Hepatocyte (in vitro differentiated cells): ENCODE data around the gene ARMC3. TPM values are rescaled to one million over a fixed set of nuclear protein-coding genes. Genes with fewer than 3 reads are reported as not detected.

Experiments used
- DNase-seq: peaks from one replicate; pipeline ENCODE4 v3.0.0-alpha.2; 2016; ENCODE audit warnings: low spot score
- H2AFZ ChIP-seq: fragments of 200-600 bp; sonication (generic); 2 replicates; pipeline ENCODE4 v1.6.0; 2016; ENCODE audit warnings: antibody characterized with exemption, mild to moderate bottlenecking
- H3K27ac ChIP-seq: fragments of 200-600 bp; sonication (generic); 2 replicates; pipeline ENCODE4 v1.5.1; 2016; ENCODE audit warnings: mild to moderate bottlenecking
- H3K27me3 ChIP-seq: fragments of 200-600 bp; sonication (generic); 2 replicates; pipeline ENCODE4 v1.6.1; 2016
- H3K36me3 ChIP-seq: fragments of 200-600 bp; sonication (generic); replicated peaks from 2 replicates; pipeline ENCODE4 v1.5.1; 2016; ENCODE audit warnings: low read depth; ENCODE audit not compliant: insufficient read depth
- H3K4me1 ChIP-seq: fragments of 200-600 bp; sonication (generic); 2 replicates; pipeline ENCODE4 v1.5.1; 2016; ENCODE audit warnings: mild to moderate bottlenecking, moderate library complexity; ENCODE audit not compliant: insufficient read depth
- H3K4me2 ChIP-seq: fragments of 200-600 bp; sonication (generic); 2 replicates; pipeline ENCODE4 v1.6.0; 2016
- H3K4me3 ChIP-seq: fragments of 200-600 bp; sonication (generic); 2 replicates; pipeline ENCODE4 v1.5.1; 2016; ENCODE audit warnings: mild to moderate bottlenecking
- H3K79me2 ChIP-seq: fragments of 200-600 bp; sonication (generic); 2 replicates; pipeline ENCODE4 v1.6.0; 2017; ENCODE audit warnings: mild to moderate bottlenecking
- H3K9me2 ChIP-seq: fragments of 200-600 bp; sonication (generic); replicated peaks from 2 replicates; pipeline ENCODE4 v1.6.0; 2017; ENCODE audit warnings: mild to moderate bottlenecking; ENCODE audit not compliant: insufficient read depth
- H3K9me3 ChIP-seq: fragments of 200-600 bp; sonication (generic); 2 replicates; pipeline ENCODE4 v1.5.1; 2016; ENCODE audit warnings: low read depth, mild to moderate bottlenecking
- H4K20me1 ChIP-seq: fragments of 200-600 bp; sonication (generic); 2 replicates; pipeline ENCODE4 v1.6.0; 2016; ENCODE audit warnings: mild to moderate bottlenecking; ENCODE audit not compliant: insufficient read depth, poor library complexity, severe bottlenecking
- EZH2 ChIP-seq: fragments of 200-600 bp; sonication (generic); IDR thresholded peaks from 2 replicates; pipeline ENCODE4 v1.6.1; 2016; ENCODE audit warnings: antibody characterized with exemption, mild to moderate bottlenecking, borderline replicate concordance
- EZH2phosphoT487 ChIP-seq: fragments of 200-600 bp; sonication (generic); IDR thresholded peaks from one replicate; pipeline ENCODE4 v1.6.1; 2018; ENCODE audit warnings: antibody characterized with exemption, mild to moderate bottlenecking, low read depth, moderate library complexity; ENCODE audit not compliant: unreplicated experiment, severe bottlenecking
- WGBS: methylation state at CpG from one replicate; pipeline ENCODE4 v1.1.6; 2016; ENCODE audit warnings: low lambda C conversion rate; ENCODE audit errors: missing lambda C conversion rate; 5-methylcytosine and 5-hydroxymethylcytosine counted together
- polyA plus RNA-seq: library from polyadenylated mRNA; unstranded; fragments of >200 nt; fragmentation: Nextera tagmentation; extraction: Ambion mirVana; gene quantifications from 2 replicates; pipeline ENCODE4 v1.2.1, GENCODE V29; 2016
- total RNA-seq: library from RNA; depleted of rRNA; stranded (reverse); fragments of >200 nt; gene quantifications from 2 replicates; pipeline ENCODE4 v1.2.3, GENCODE V29; 2014
- TF ChIP-seq, protein P1 (sequence below): fragments of 200-600 bp; sonication (generic); IDR thresholded peaks from 2 replicates; pipeline ENCODE4 v1.5.1; 2016; ENCODE audit warnings: antibody characterized with exemption, mild to moderate bottlenecking; ENCODE audit not compliant: poor library complexity

ARMC3 gene
- total and polyA plus RNA-seq, 2 experiments from 2014 or later = not detected

DNA sequence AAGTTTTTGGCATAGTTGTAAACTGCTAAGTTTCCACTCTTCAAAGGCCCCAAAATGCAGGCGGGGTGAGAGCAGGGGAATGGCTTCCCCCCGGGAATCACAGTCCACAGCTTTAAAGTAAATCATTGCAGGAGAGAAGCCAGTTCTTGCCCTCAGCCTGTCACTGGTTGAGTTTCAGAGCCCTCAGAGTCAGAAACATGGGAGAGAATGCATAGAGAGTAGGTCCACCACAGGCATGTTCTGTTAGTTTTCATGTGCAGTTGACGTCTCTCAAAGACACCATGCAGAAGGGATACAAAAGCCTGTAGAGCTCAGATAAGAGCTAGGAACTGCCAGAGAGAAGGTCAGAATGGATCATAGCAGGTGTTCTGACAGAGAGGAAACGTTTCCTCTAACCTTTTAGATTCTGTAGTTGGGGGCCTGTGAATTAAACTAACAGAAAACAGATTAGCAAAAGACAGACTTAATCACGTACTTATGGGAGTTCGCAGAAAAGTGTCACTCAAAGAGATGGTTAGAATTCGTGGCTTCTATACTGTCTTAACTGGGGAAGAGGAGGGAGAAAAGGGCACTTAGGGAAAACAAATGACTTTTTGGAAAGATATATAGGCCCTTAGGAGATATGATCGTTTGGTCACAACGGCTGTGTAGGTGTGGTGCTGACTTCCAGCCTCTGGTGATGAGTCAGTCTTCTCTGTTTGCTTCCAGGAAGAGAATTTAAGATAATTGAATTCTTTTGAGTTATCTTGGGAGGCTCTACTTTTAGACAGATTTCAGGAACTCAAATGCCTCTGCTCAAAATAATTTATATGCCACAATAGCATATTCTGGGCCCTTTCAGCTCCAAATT lies 119.6 kb downstream of the ARMC3 start:
- no peak overlapping the region for H3K4me2 ChIP-seq
- H3K36me3 ChIP-seq = no peaks in the 10 kb centered on the region
- no peaks in the 10 kb centered on the region for H4K20me1 ChIP-seq
- no peaks in the 10 kb centered on the region for H3K9me2 ChIP-seq
- no peaks in the 10 kb centered on the region for H3K27me3 ChIP-seq
- WGBS = 32% methylated on average over 9 of the region's 9 CpGs
- no peaks in the 10 kb centered on the region for H3K79me2 ChIP-seq
- H2AFZ ChIP-seq = no peak overlapping the region
- TF ChIP-seq EZH2phosphoT487 = no peak
- no peaks in the 10 kb centered on the region for H3K9me3 ChIP-seq
- DNase-seq = no peak
- no peak overlapping the region for H3K27ac ChIP-seq
- no peaks in the 10 kb centered on the region for H3K4me1 ChIP-seq
- no peak overlapping the region for H3K4me3 ChIP-seq

DNA sequence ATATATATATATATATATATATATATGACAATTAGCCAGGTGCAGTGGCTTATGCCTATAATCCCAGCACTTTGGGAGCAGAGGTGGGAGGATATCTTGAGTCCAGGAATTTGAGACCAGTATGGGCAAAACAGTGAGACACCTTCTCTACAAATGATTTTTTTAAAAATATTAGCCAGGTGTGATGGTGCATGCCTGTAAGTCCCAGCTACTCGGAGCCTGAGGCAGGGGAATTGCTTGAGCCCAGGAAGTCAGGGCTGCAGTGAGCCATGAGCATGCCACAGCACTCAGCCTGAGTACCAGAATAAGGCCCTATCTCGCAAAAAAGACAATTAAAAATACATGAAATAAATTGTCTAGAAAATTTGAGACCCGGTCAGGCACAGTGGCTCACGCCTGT lies 120.3 kb downstream of the ARMC3 start:
- no peak for DNase-seq
- TF ChIP-seq, protein P1, sequence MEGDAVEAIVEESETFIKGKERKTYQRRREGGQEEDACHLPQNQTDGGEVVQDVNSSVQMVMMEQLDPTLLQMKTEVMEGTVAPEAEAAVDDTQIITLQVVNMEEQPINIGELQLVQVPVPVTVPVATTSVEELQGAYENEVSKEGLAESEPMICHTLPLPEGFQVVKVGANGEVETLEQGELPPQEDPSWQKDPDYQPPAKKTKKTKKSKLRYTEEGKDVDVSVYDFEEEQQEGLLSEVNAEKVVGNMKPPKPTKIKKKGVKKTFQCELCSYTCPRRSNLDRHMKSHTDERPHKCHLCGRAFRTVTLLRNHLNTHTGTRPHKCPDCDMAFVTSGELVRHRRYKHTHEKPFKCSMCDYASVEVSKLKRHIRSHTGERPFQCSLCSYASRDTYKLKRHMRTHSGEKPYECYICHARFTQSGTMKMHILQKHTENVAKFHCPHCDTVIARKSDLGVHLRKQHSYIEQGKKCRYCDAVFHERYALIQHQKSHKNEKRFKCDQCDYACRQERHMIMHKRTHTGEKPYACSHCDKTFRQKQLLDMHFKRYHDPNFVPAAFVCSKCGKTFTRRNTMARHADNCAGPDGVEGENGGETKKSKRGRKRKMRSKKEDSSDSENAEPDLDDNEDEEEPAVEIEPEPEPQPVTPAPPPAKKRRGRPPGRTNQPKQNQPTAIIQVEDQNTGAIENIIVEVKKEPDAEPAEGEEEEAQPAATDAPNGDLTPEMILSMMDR = no peak
- TF ChIP-seq EZH2 (no peak), EZH2phosphoT487 (no peak)
- H4K20me1 ChIP-seq = no peaks in the 10 kb centered on the region
- H3K9me2 ChIP-seq = no peaks in the 10 kb centered on the region
- no peaks in the 10 kb centered on the region for H3K9me3 ChIP-seq
- no peak overlapping the region for H3K4me2 ChIP-seq
- H3K79me2 ChIP-seq = no peaks in the 10 kb centered on the region
- 99% methylated on average over 4 of the region's 4 CpGs for WGBS
- H3K27me3 ChIP-seq = no peaks in the 10 kb centered on the region
- no peaks in the 10 kb centered on the region for H3K36me3 ChIP-seq
- H3K4me1 ChIP-seq = no peaks in the 10 kb centered on the region
- no peak overlapping the region for H3K4me3 ChIP-seq
- H2AFZ ChIP-seq = no peak overlapping the region
- no peak overlapping the region for H3K27ac ChIP-seq

DNA sequence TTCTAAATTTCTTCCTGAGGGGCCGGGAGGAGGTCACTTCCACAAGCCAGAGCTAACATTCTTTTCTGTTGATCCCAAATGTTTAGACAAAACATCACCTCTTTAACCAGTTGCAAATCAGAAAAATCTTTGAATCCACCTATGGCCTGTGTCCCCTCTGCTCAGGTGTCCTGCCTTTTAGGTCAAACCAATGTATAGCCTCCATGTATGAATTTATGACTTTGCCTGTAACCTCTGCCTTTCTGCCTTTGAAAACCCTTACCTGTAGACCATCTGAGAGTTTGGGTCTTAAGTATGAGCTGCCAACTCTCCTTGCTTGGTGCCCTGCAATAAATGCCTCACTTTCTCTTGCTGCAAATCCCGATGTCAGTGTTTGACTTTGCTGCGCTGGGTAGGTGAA lies 123.4 kb downstream of the ARMC3 start:
- TF ChIP-seq, protein P1 = no peak
- no peak for TF ChIP-seq EZH2
- no peak for TF ChIP-seq EZH2phosphoT487
- Histone ChIP-seq H3K27me3 (no peaks in the 10 kb centered on the region), H2AFZ (no peak overlapping the region), H3K9me3 (no peaks in the 10 kb centered on the region), H3K36me3 (no peaks in the 10 kb centered on the region), H3K27ac (no peak overlapping the region), H3K4me1 (peaks cover 5% of the 10 kb centered on the region), H3K9me2 (no peaks in the 10 kb centered on the region), H4K20me1 (no peaks in the 10 kb centered on the region), H3K4me2 (no peak overlapping the region), H3K4me3 (no peak overlapping the region), H3K79me2 (no peaks in the 10 kb centered on the region)
- DNase-seq = no peak
- 91% methylated on average over 3 of the region's 3 CpGs for WGBS

DNA sequence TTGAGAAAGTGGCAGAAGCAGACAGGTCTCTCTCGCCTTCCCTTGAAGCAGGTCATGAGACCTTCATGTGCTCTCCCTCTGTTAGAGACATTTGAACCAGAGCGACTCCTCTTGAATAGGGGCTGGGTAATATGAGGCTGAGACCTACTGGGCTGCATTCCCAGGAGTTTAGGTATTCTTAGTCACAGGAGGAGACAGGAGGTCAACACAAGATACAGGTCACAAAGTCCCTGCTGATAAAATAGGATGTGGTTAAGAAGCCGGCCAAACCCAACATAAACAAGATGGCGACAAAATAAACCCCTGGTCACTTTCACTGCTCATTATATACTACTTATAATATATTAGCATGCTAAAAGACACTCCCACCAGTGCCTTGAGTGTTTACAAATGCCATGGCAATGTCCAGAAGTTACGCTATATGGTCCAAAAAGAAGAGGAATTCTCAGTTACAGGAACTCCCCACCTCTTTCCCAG lies 124.0 kb downstream of the ARMC3 start:
- no peaks in the 10 kb centered on the region for H3K36me3 ChIP-seq
- H3K9me2 ChIP-seq = no peaks in the 10 kb centered on the region
- TF ChIP-seq, protein P1 = no peak
- 80% methylated on average over 5 of the region's 5 CpGs for WGBS
- H4K20me1 ChIP-seq = no peaks in the 10 kb centered on the region
- no peak overlapping the region for H3K4me2 ChIP-seq
- no peak for DNase-seq
- peaks cover 7% of the 10 kb centered on the region for H3K4me1 ChIP-seq
- H2AFZ ChIP-seq = no peak overlapping the region
- no peaks in the 10 kb centered on the region for H3K9me3 ChIP-seq
- H3K4me3 ChIP-seq = no peak overlapping the region
- no peak overlapping the region for H3K27ac ChIP-seq
- H3K27me3 ChIP-seq = no peaks in the 10 kb centered on the region
- H3K79me2 ChIP-seq = no peaks in the 10 kb centered on the region
